ENCODE data around the gene DCD.

Gene DCD, protein sequence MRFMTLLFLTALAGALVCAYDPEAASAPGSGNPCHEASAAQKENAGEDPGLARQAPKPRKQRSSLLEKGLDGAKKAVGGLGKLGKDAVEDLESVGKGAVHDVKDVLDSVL

GRCh38 chr12:54648265-54648664, at the start of gene DCD:
Gene DCD, minus strand, starts transcription at chr12:54648365. Its CDS starts 62 bp downstream, at chr12:54648303.
- DNase-seq (ENCODE audit: low read depth, low spot score), result no peak
- H3K4me3 ChIP-seq (ENCODE audit: low read depth, low read length), result no peak within 1 kb of the TSS
- TF ChIP-seq, protein P1, sequence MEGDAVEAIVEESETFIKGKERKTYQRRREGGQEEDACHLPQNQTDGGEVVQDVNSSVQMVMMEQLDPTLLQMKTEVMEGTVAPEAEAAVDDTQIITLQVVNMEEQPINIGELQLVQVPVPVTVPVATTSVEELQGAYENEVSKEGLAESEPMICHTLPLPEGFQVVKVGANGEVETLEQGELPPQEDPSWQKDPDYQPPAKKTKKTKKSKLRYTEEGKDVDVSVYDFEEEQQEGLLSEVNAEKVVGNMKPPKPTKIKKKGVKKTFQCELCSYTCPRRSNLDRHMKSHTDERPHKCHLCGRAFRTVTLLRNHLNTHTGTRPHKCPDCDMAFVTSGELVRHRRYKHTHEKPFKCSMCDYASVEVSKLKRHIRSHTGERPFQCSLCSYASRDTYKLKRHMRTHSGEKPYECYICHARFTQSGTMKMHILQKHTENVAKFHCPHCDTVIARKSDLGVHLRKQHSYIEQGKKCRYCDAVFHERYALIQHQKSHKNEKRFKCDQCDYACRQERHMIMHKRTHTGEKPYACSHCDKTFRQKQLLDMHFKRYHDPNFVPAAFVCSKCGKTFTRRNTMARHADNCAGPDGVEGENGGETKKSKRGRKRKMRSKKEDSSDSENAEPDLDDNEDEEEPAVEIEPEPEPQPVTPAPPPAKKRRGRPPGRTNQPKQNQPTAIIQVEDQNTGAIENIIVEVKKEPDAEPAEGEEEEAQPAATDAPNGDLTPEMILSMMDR (IDR thresholded peaks at IDR 0.05; ENCODE audit: low read depth, low read length), result no peak
- in situ Hi-C loops (cut with HindIII; ENCODE audit: low sequenced_read_pairs), result no loop called here

DNA sequence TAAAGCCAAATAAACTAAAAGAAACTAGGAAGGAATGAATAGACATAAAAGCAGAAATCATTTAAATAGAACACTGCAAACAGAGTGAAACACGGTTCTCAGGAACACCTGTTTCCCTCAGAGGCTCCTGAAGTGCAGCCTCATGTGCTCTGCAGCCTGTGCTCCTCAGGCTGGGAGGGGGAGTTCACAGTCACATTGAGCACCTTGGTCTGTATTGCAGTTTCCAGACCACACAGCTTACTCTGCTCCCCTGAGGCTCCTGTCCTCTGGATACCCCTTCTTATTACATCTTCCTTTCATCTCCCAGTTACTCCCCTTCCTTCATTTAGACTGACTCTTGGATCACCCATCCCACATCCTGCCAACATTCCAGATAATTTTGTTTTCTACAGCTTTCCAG, 49.7 kb upstream of the DCD start:
- DNase-seq (ENCODE audit: low read depth, low spot score), result no peak
- no peak overlapping the region for H3K4me3 ChIP-seq (ENCODE audit: low read depth, low read length)
- in situ Hi-C loops (cut with HindIII; ENCODE audit: low sequenced_read_pairs), result no loop called here
- TF ChIP-seq, protein P1 (IDR thresholded peaks at IDR 0.05; ENCODE audit: low read depth, low read length), result no peak

DNA sequence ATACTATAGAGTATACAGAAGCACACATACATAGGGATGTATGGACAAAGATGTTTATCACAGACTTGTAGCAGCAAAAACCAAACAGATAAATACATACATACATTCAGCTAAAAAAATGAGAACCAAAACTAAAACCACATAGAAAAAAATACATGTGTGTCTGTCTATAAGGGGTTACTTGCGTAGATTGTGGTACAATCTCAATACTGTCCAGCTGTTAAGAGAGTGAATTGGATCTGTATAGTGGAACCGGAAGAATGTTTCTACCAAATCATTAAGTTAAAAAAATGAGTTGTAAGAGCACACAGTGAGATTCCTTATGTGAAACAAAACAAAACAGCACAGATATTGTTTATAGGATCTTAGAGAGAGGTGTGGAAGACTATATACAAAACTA, 44.2 kb upstream of the DCD start:
- TF ChIP-seq, protein P1 (IDR thresholded peaks at IDR 0.05; ENCODE audit: low read depth, low read length), result no peak
- in situ Hi-C loops (cut with HindIII; ENCODE audit: low sequenced_read_pairs), result no loop called here
- H3K4me3 ChIP-seq (ENCODE audit: low read depth, low read length), result no peak overlapping the region
- no peak for DNase-seq (ENCODE audit: low read depth, low spot score)

GRCh38 chr12:54689984-54690383, 41.8 kb upstream of the DCD start:
- TF ChIP-seq, protein P1 (IDR thresholded peaks at IDR 0.05; ENCODE audit: low read depth, low read length), result peak; percentile 14
- in situ Hi-C loops (cut with HindIII; ENCODE audit: low sequenced_read_pairs), result no loop called here
- no peak for DNase-seq (ENCODE audit: low read depth, low spot score)
- H3K4me3 ChIP-seq (ENCODE audit: low read depth, low read length), result no peak overlapping the region

- no peak overlapping the region for H3K4me3 ChIP-seq (ENCODE audit: low read depth, low read length)
- DNase-seq (ENCODE audit: low read depth, low spot score), result no peak
- TF ChIP-seq, protein P1 (IDR thresholded peaks at IDR 0.05; ENCODE audit: low read depth, low read length), result no peak
- in situ Hi-C loops (cut with HindIII; ENCODE audit: low sequenced_read_pairs), result no loop called here
These were observed 40.8 kb upstream of the DCD start for GRCh38 chr12:54689034-54689372.

GRCh38 chr12:54688309-54689033, 40.3 kb upstream of the DCD start:
- TF ChIP-seq, protein P1 (IDR thresholded peaks at IDR 0.05; ENCODE audit: low read depth, low read length), result no peak
- H3K4me3 ChIP-seq (ENCODE audit: low read depth, low read length), result no peak overlapping the region
- DNase-seq (ENCODE audit: low read depth, low spot score), result no peak
- in situ Hi-C loops (cut with HindIII; ENCODE audit: low sequenced_read_pairs), result no loop called here

Data from astrocyte of the spinal cord (primary cell).